Measurements from ENCODE around the gene CTNNA3.

DNA sequence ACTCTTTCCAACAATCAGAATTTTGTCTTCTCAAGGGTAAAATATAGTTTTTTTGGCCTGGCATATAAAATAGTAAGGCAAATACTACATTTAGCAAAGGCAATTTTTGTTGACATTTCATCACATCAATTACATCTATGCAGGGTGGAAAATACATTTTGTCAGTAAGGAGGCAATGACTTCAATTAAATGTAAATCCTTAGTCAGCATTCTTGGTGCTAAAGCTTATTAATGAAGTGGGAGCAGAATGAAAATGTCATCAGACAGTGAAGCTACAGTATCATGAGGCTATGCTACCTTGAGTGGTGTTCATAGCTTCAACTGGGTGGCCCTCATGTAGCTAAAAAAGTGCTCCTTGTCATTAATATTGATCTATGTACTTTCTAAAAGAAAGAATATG, 761.3 kb downstream of the CTNNA3 start:
- no peak for TF ChIP-seq CTCF (IDR thresholded peaks at IDR 0.05)
- TF ChIP-seq POLR2AphosphoS5 (IDR thresholded peaks at IDR 0.05), result no peak
- no peak for TF ChIP-seq POLR2A (IDR thresholded peaks at IDR 0.05)

Measured in upper lobe of left lung (tissue), 4 donors.